Activated CD8-positive, alpha-beta T cell treated with anti-CD3 and anti-CD28 coated beads for 36 hours (primary cell): ENCODE results near the gene DOCK4. TPM values are rescaled to one million over a fixed set of nuclear protein-coding genes. Genes with fewer than 3 reads are reported as not detected.

Experiments used
- ATAC-seq: fragments of 200-7000 bp; cut with Tn5 transposase; one replicate; pipeline ENCODE4 v1.10.0; 2021; ENCODE audit warnings: mild to moderate bottlenecking, moderate library complexity
- CTCF ChIA-PET: fragments of 350-600 bp; sonication (Branson Sonifier 250); formaldehyde crosslinking; loops from one replicate; lab custom pipeline; 2021; ENCODE audit warnings: antibody characterized with exemption; lab: Charles Lee
- POLR2A ChIA-PET: fragments of 350-600 bp; sonication (Branson Sonifier 250); formaldehyde crosslinking; loops from one replicate; lab custom pipeline; 2021; ENCODE audit warnings: antibody characterized with exemption; lab: Charles Lee
- DNase-seq: peaks from one replicate; pipeline ENCODE4 v3.0.0-alpha.2; 2020
- H3K27ac Mint-ChIP-seq: one replicate; pipeline ENCODE4 v1.8.0; 2021; ENCODE audit warnings: mild to moderate bottlenecking, mixed read lengths
- H3K27me3 Mint-ChIP-seq: one replicate; pipeline ENCODE4 v1.8.0; 2021; ENCODE audit warnings: mixed read lengths
- H3K36me3 Mint-ChIP-seq: one replicate; pipeline ENCODE4 v1.8.0; 2021; ENCODE audit warnings: low read depth, mixed read lengths
- H3K4me1 Mint-ChIP-seq: one replicate; pipeline ENCODE4 v1.8.0; 2021; ENCODE audit warnings: low read depth, mixed read lengths
- H3K4me3 Mint-ChIP-seq: one replicate; pipeline ENCODE4 v1.8.0; 2021; ENCODE audit warnings: mild to moderate bottlenecking, moderate library complexity, mixed read lengths
- H3K9me3 Mint-ChIP-seq: one replicate; pipeline ENCODE4 v1.8.0; 2021; ENCODE audit warnings: mixed read lengths
- CTCF ChIP-seq: fragments of 200-600 bp; IDR thresholded peaks from one replicate; pipeline ENCODE4 v1.8.0; 2022; ENCODE audit warnings: antibody characterized with exemption, mild to moderate bottlenecking
- intact Hi-C: fragments of 100-400 bp; cut with micrococcal nuclease; formaldehyde crosslinking; loops from one replicate; pipeline ENCODE4 v1.10.0; 2022
- total RNA-seq, 2 experiments: library from RNA; stranded (reverse); gene quantifications; one replicate each; pipeline ENCODE4 v1.2.3, GENCODE V29; 2021

DOCK4 gene
- total RNA-seq, 2 experiments from 2014 or later, result 0.31 to 0.32 TPM

GRCh38 chr7:112176693-112177415 is 29.3 kb downstream of the DOCK4 start:
- DNase-seq, result no peak
- no peak for ATAC-seq
- ChIA-PET POLR2A (no interaction called here), CTCF (interaction anchor here (0.6 kb wide), 1 partner anchor 320 kb away, joined by 3 read pairs; no protein-coding TSS in a partner anchor)
- Mint-ChIP-seq H3K27me3 (peaks cover 23% of the 10 kb centered on the region), H3K36me3 (no peaks in the 10 kb centered on the region), H3K9me3 (no peaks in the 10 kb centered on the region), H3K27ac (no peak overlapping the region), H3K4me1 (no peaks in the 10 kb centered on the region), H3K4me3 (no peak overlapping the region)
- TF ChIP-seq CTCF, result no peak
- intact Hi-C loops, result no loop called here

GRCh38 chr7:112176241-112176640 is 30.0 kb downstream of the DOCK4 start:
- Mint-ChIP-seq H3K36me3 (no peaks in the 10 kb centered on the region), H3K27me3 (peaks cover 25% of the 10 kb centered on the region), H3K9me3 (no peaks in the 10 kb centered on the region), H3K27ac (no peak overlapping the region), H3K4me3 (no peak overlapping the region), H3K4me1 (no peaks in the 10 kb centered on the region)
- intact Hi-C loops, result no loop called here
- DNase-seq, result no peak
- ChIA-PET CTCF (no interaction called here), POLR2A (no interaction called here)
- no peak for TF ChIP-seq CTCF
- no peak for ATAC-seq

GRCh38 chr7:112174192-112174591 is 32.0 kb downstream of the DOCK4 start:
- CTCF ChIA-PET, result no interaction called here
- no peak for TF ChIP-seq CTCF
- ATAC-seq (no peak), DNase-seq (no peak)
- no peak overlapping the region for H3K27ac Mint-ChIP-seq
- intact Hi-C loops, result no loop called here
- POLR2A ChIA-PET, result no interaction called here
- H3K27me3 Mint-ChIP-seq, result peaks cover 25% of the 10 kb centered on the region
- H3K4me3 Mint-ChIP-seq, result no peak overlapping the region
- no peaks in the 10 kb centered on the region for H3K36me3 Mint-ChIP-seq
- H3K4me1 Mint-ChIP-seq, result no peaks in the 10 kb centered on the region
- no peaks in the 10 kb centered on the region for H3K9me3 Mint-ChIP-seq

GRCh38 chr7:112173568-112173905 is 32.7 kb downstream of the DOCK4 start:
- intact Hi-C loops, result no loop called here
- no peak overlapping the region for H3K4me3 Mint-ChIP-seq
- TF ChIP-seq CTCF, result no peak
- H3K36me3 Mint-ChIP-seq, result no peaks in the 10 kb centered on the region
- H3K27ac Mint-ChIP-seq, result no peak overlapping the region
- peaks cover 25% of the 10 kb centered on the region for H3K27me3 Mint-ChIP-seq
- H3K9me3 Mint-ChIP-seq, result no peaks in the 10 kb centered on the region
- ATAC-seq, result no peak
- no peak for DNase-seq
- H3K4me1 Mint-ChIP-seq, result no peaks in the 10 kb centered on the region
- POLR2A ChIA-PET, result no interaction called here
- CTCF ChIA-PET, result no interaction called here

- intact Hi-C loops, result no loop called here
- DNase-seq (no peak), ATAC-seq (no peak)
- TF ChIP-seq CTCF, result no peak
- Mint-ChIP-seq H3K27me3 (peaks cover 24% of the 10 kb centered on the region), H3K4me3 (no peak overlapping the region), H3K27ac (no peak overlapping the region), H3K9me3 (no peaks in the 10 kb centered on the region), H3K36me3 (no peaks in the 10 kb centered on the region), H3K4me1 (no peaks in the 10 kb centered on the region)
- CTCF ChIA-PET, result no interaction called here
- POLR2A ChIA-PET, result no interaction called here
Observed at GRCh38 chr7:112172870-112173567, 33.2 kb downstream of the DOCK4 start.
